Measurements from ENCODE around the gene DOCK6.

The DOCK6 gene

GRCh38 chr19:11295180-11295579, 32.9 kb upstream of the DOCK6 start:
- ATAC-seq = no peak
- no peak for TF ChIP-seq ISL1 (CRISPR knock-in tag; IDR thresholded peaks at IDR 0.05)
- TF ChIP-seq ZFP30 (CRISPR knock-in tag; IDR thresholded peaks at IDR 0.05) = no peak
- no peak for TF ChIP-seq BACH2 (CRISPR knock-in tag; IDR thresholded peaks at IDR 0.05; ENCODE audit: borderline replicate concordance)
- TF ChIP-seq POU6F1 (CRISPR knock-in tag; IDR thresholded peaks at IDR 0.05; ENCODE audit: borderline replicate concordance, low read depth) = no peak
- no peak for TF ChIP-seq SNAI2 (CRISPR knock-in tag; IDR thresholded peaks at IDR 0.05)
- TF ChIP-seq ZNF8 (CRISPR knock-in tag; IDR thresholded peaks at IDR 0.05) = no peak
- TF ChIP-seq ZNF70 (CRISPR knock-in tag; IDR thresholded peaks at IDR 0.05) = no peak
- TF ChIP-seq RARB (CRISPR knock-in tag; IDR thresholded peaks at IDR 0.05) = no peak
- TF ChIP-seq PPARA (CRISPR knock-in tag; IDR thresholded peaks at IDR 0.05; ENCODE audit: borderline replicate concordance) = no peak
- TF ChIP-seq ZC3H10 (CRISPR knock-in tag; IDR thresholded peaks at IDR 0.05) = no peak

- peak; percentile 97 for ATAC-seq
- TF ChIP-seq ARNTL (CRISPR knock-in tag; IDR thresholded peaks at IDR 0.05; ENCODE audit: borderline replicate concordance, low read depth) = no peak
- TF ChIP-seq ISL1 (CRISPR knock-in tag; IDR thresholded peaks at IDR 0.05) = no peak
- no peak for TF ChIP-seq ESRRG (CRISPR knock-in tag; IDR thresholded peaks at IDR 0.05)
- no peak for TF ChIP-seq GLIS3 (CRISPR knock-in tag; IDR thresholded peaks at IDR 0.05)
- no peak for TF ChIP-seq TCF4 (CRISPR knock-in tag; IDR thresholded peaks at IDR 0.05; ENCODE audit: borderline replicate concordance)
- no peak for TF ChIP-seq CSDC2 (CRISPR knock-in tag; IDR thresholded peaks at IDR 0.05)
- TF ChIP-seq PPARA (CRISPR knock-in tag; IDR thresholded peaks at IDR 0.05; ENCODE audit: borderline replicate concordance) = no peak
- no peak for TF ChIP-seq BACH2 (CRISPR knock-in tag; IDR thresholded peaks at IDR 0.05; ENCODE audit: borderline replicate concordance)
- TF ChIP-seq PATZ1 (CRISPR knock-in tag; IDR thresholded peaks at IDR 0.05; ENCODE audit: borderline replicate concordance) = no peak
- TF ChIP-seq ZC3H10 (CRISPR knock-in tag; IDR thresholded peaks at IDR 0.05) = no peak
- TF ChIP-seq ZNF565 (CRISPR knock-in tag; conservative IDR thresholded peaks at IDR 0.05; ENCODE audit: low read depth) = no peak
- TF ChIP-seq OSR1 (CRISPR knock-in tag; IDR thresholded peaks at IDR 0.05) = no peak
- TF ChIP-seq ZFP30 (CRISPR knock-in tag; IDR thresholded peaks at IDR 0.05) = no peak
- TF ChIP-seq ZNF70 (CRISPR knock-in tag; IDR thresholded peaks at IDR 0.05) = no peak
- TF ChIP-seq RARB (CRISPR knock-in tag; IDR thresholded peaks at IDR 0.05) = no peak
- no peak for TF ChIP-seq CREB5 (CRISPR knock-in tag; IDR thresholded peaks at IDR 0.05; ENCODE audit: low read depth)
- TF ChIP-seq ZFP3 (CRISPR knock-in tag; IDR thresholded peaks at IDR 0.05) = no peak
- no peak for TF ChIP-seq TOX (CRISPR knock-in tag; IDR thresholded peaks at IDR 0.05; ENCODE audit: borderline replicate concordance)
- no peak for TF ChIP-seq SNAI2 (CRISPR knock-in tag; IDR thresholded peaks at IDR 0.05)
These were observed 31.4 kb upstream of the DOCK6 start for GRCh38 chr19:11293433-11294389.

GRCh38 chr19:11291991-11292390, 29.7 kb upstream of the DOCK6 start:
- ATAC-seq = no peak
- TF ChIP-seq SNAI2 (CRISPR knock-in tag; IDR thresholded peaks at IDR 0.05) = no peak
- no peak for TF ChIP-seq TCF4 (CRISPR knock-in tag; IDR thresholded peaks at IDR 0.05; ENCODE audit: borderline replicate concordance)
- no peak for TF ChIP-seq ISL1 (CRISPR knock-in tag; IDR thresholded peaks at IDR 0.05)
- TF ChIP-seq ZNF8 (CRISPR knock-in tag; IDR thresholded peaks at IDR 0.05) = no peak
- TF ChIP-seq ZNF70 (CRISPR knock-in tag; IDR thresholded peaks at IDR 0.05) = no peak
- no peak for TF ChIP-seq ARNTL (CRISPR knock-in tag; IDR thresholded peaks at IDR 0.05; ENCODE audit: borderline replicate concordance, low read depth)
- TF ChIP-seq GLIS3 (CRISPR knock-in tag; IDR thresholded peaks at IDR 0.05) = no peak

- TF ChIP-seq PATZ1 (CRISPR knock-in tag; IDR thresholded peaks at IDR 0.05; ENCODE audit: borderline replicate concordance) (no peak), SNAI2 (CRISPR knock-in tag; IDR thresholded peaks at IDR 0.05) (no peak), BACH2 (CRISPR knock-in tag; IDR thresholded peaks at IDR 0.05; ENCODE audit: borderline replicate concordance) (no peak), ZFP3 (CRISPR knock-in tag; IDR thresholded peaks at IDR 0.05) (no peak), ARNTL (CRISPR knock-in tag; IDR thresholded peaks at IDR 0.05; ENCODE audit: borderline replicate concordance, low read depth) (no peak), TOX (CRISPR knock-in tag; IDR thresholded peaks at IDR 0.05; ENCODE audit: borderline replicate concordance) (no peak), ZNF8 (CRISPR knock-in tag; IDR thresholded peaks at IDR 0.05) (no peak)
- ATAC-seq = no peak
These were observed 29.1 kb upstream of the DOCK6 start for GRCh38 chr19:11291415-11291814.

Data from SK-N-SH treated with all-trans-retinoic acid at 6 μM for 48 hours (cell line).